22Rv1 (cell line): ENCODE results near the gene CA12.
A peak's percentile ranks its signal among the peaks of the same experiment; 100 is the strongest.

Experiments
- H3K27ac ChIP-seq: fragments of 450-650 bp; 2 replicates; pipeline ENCODE4 v1.5.1; 2017
- CTCF ChIP-seq: fragments of 450-650 bp; IDR thresholded peaks from 2 replicates; pipeline ENCODE4 v1.5.1; 2017; ENCODE audit warnings: mild to moderate bottlenecking
- ZFX ChIP-seq: fragments of 450-650 bp; IDR thresholded peaks from 2 replicates; pipeline ENCODE4 v1.6.1; 2017; ENCODE audit warnings: antibody characterized with exemption, borderline replicate concordance

The CA12 gene

GRCh38 chr15:63381301-63382204 lies at the start of gene CA12:
CA12 (minus strand) TSS chr15:63381846; CDS start chr15:63381720, 126 bp downstream.
- TF ChIP-seq ZFX: no peak
- no peak for TF ChIP-seq CTCF
- H3K27ac ChIP-seq: peak within 1 kb of the TSS; percentile 26; the same call in 1 of the 2 replicates

- H3K27ac ChIP-seq: no peak overlapping the region
- no peak for TF ChIP-seq CTCF
- TF ChIP-seq ZFX: no peak
These were observed 49.3 kb upstream of the CA12 start for GRCh38 chr15:63430766-63431451.

GRCh38 chr15:63426552-63426951 lies 44.9 kb upstream of the CA12 start:
- no peak for TF ChIP-seq ZFX
- TF ChIP-seq CTCF: no peak

GRCh38 chr15:63425426-63425985 lies 43.9 kb upstream of the CA12 start:
- TF ChIP-seq CTCF: no peak
- no peak for TF ChIP-seq ZFX
- no peak overlapping the region for H3K27ac ChIP-seq

More at GRCh38 chr15:63426552-63426951, 44.9 kb upstream of the CA12 start:
- no peak overlapping the region for H3K27ac ChIP-seq

GRCh38 chr15:63422891-63423590 lies 41.4 kb upstream of the CA12 start:
- no peak overlapping the region for H3K27ac ChIP-seq
- TF ChIP-seq ZFX (no peak), CTCF (no peak)

GRCh38 chr15:63421433-63421832 lies 39.8 kb upstream of the CA12 start:
- no peak for TF ChIP-seq ZFX
- TF ChIP-seq CTCF: no peak
- H3K27ac ChIP-seq: peak overlapping the region; percentile 56
